ENCODE results near the gene PTCH1. TPM values are rescaled to one million over a fixed set of nuclear protein-coding genes. Genes with fewer than 3 reads are reported as not detected.

The PTCH1 gene
- total RNA-seq, 1 experiment from 2014 or later = 15.2 TPM

DNA sequence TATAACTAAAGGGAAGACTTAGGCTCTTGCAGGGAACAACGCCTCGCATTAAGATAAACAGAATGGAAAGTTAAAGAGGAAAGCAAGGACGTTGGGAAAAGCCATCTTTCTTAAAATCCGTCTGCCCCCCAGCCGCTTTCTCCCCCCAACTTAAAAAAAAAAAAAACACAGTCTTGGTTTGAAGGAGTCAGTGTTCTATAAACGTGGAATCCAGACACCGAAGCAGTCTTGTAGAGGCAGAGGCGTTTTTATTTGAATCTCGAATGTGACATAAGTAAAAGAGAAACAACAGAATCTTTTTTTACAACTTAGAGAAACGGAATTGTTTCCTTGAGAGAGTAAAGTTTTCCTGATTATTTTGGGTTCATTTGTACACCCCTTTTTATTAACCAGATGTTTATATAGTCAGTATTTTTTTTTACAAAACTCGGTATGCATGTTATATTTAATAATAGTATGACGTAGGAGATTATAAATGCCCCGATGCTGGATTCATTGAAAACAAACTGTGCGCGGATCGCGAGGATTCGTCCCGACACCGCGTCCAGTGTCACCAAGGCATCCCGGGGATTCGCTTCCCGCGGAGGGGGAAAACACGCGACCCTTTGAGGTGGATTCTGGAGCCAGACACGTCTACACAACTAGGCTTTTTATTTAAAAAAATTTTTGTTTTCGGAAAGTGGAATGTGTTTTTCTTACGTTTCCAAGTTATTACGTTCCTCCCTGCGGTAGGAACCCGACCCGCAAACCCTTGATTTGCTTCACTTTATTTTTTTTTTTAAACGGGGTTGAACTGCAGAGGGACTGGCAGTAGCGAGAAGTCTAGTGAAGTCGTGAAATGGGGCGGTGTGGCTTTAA, 6.7 kb downstream of the PTCH1 start:
- ATAC-seq = no peak
- 0 out of 2 replicates have a peak, but pooled peaks cover 6% of the 10 kb centered on the region for H3K79me2 ChIP-seq (ENCODE audit: insufficient read depth, low read length)
- intact Hi-C loops (cut with micrococcal nuclease) = loop anchor here (1.0 to 5.0 kb wide), 4 partner anchors 83 to 707 kb away; partner anchors contain the start of genes ERCC6L2 and FANCC
- no peak for DNase-seq (ENCODE audit: low read depth, low spot score)
- no peaks in the 10 kb centered on the region for H3K9me3 ChIP-seq (ENCODE audit: control insufficient read depth in 1 of 2, insufficient read depth in 1 of 2, low read depth in 1 of 2, low read length in 2 of 2)
- H4K20me1 ChIP-seq (ENCODE audit: insufficient read depth) = no peaks in the 10 kb centered on the region
- H2AFZ ChIP-seq (ENCODE audit: low read depth, low read length, poor library complexity, severe bottlenecking) = peak overlapping the region; percentile 47
- no peaks in the 10 kb centered on the region for H3K27me3 ChIP-seq (ENCODE audit: insufficient read depth, low read length)
- H3K4me1 ChIP-seq (ENCODE audit: control insufficient read depth in 1 of 2, insufficient read depth in 2 of 2, low read length in 2 of 2) = peaks cover 17 to 33% of the 10 kb centered on the region in 2 experiments
- no peaks in the 10 kb centered on the region for H3K36me3 ChIP-seq (ENCODE audit: control insufficient read depth in 1 of 2, insufficient read depth in 2 of 2, low read length in 2 of 2)
- peak overlapping the region; percentile 89 for H3K9ac ChIP-seq (ENCODE audit: low read length)
- H3K27ac ChIP-seq (ENCODE audit: low read depth, low read length) = peak overlapping the region; percentile 74
- ChIA-PET POLR2A (no interaction called here), CTCF (interaction anchor here (1.0 kb wide), 1 partner anchor 722 kb away, joined by 3 read pairs; no protein-coding TSS in a partner anchor), RAD21 (ENCODE audit: low non-redundant PET in 1 of 2, low total read pairs in 2 of 2, uncharacterized antibody in 2 of 2, unreplicated experiment in 2 of 2) (interaction anchor here in 1 of 2 experiments (0.7 kb wide), 1 partner anchor 61 kb away, joined by 4 read pairs; no protein-coding TSS in a partner anchor)
- no peaks in the 10 kb centered on the region for H3K9me2 ChIP-seq (ENCODE audit: insufficient read depth)
- peak overlapping the region; percentile 72 to 90 for H3K4me3 ChIP-seq (replicated peaks in 1 of 2; ENCODE audit: low read depth in 1 of 2, low read length in 2 of 2)
- peak overlapping the region; percentile 100 for H3K4me2 ChIP-seq (ENCODE audit: low read length)
- BruUV-seq (replicated peaks) = no TSS peak
- TF ChIP-seq POLR2AphosphoS5 (IDR thresholded peaks at IDR 0.05; ENCODE audit: low read depth, low read length) (no peak), SP1 (IDR thresholded peaks at IDR 0.05; ENCODE audit: low read depth) (no peak), CEBPB (IDR thresholded peaks at IDR 0.05; ENCODE audit: low read depth) (no peak), YY1 (IDR thresholded peaks at IDR 0.05; ENCODE audit: extremely low read depth, insufficient replicate concordance, low read depth, low read length) (no peak), SIN3A (IDR thresholded peaks at IDR 0.05; ENCODE audit: low read depth) (no peak), RAD21 (IDR thresholded peaks at IDR 0.05; ENCODE audit: low read depth) (no peak), JUND (IDR thresholded peaks at IDR 0.05) (no peak), ELF1 (IDR thresholded peaks at IDR 0.05; ENCODE audit: borderline replicate concordance, low read depth) (no peak), TCF7L2 (IDR thresholded peaks at IDR 0.05; ENCODE audit: borderline replicate concordance, extremely low read depth, insufficient read depth, insufficient read length) (no peak), SRF (IDR thresholded peaks at IDR 0.05; ENCODE audit: low read depth) (no peak), CBX3 (IDR thresholded peaks at IDR 0.05; ENCODE audit: low read depth) (no peak), ZFX (IDR thresholded peaks at IDR 0.05) (no peak), EGR1 (IDR thresholded peaks at IDR 0.05; ENCODE audit: low read depth) (no peak)
- TF ChIP-seq, protein P1, sequence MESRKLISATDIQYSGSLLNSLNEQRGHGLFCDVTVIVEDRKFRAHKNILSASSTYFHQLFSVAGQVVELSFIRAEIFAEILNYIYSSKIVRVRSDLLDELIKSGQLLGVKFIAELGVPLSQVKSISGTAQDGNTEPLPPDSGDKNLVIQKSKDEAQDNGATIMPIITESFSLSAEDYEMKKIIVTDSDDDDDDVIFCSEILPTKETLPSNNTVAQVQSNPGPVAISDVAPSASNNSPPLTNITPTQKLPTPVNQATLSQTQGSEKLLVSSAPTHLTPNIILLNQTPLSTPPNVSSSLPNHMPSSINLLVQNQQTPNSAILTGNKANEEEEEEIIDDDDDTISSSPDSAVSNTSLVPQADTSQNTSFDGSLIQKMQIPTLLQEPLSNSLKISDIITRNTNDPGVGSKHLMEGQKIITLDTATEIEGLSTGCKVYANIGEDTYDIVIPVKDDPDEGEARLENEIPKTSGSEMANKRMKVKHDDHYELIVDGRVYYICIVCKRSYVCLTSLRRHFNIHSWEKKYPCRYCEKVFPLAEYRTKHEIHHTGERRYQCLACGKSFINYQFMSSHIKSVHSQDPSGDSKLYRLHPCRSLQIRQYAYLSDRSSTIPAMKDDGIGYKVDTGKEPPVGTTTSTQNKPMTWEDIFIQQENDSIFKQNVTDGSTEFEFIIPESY (IDR thresholded peaks at IDR 0.05; ENCODE audit: extremely low read depth, insufficient replicate concordance, low read length) = no peak
- TF ChIP-seq, protein P2, sequence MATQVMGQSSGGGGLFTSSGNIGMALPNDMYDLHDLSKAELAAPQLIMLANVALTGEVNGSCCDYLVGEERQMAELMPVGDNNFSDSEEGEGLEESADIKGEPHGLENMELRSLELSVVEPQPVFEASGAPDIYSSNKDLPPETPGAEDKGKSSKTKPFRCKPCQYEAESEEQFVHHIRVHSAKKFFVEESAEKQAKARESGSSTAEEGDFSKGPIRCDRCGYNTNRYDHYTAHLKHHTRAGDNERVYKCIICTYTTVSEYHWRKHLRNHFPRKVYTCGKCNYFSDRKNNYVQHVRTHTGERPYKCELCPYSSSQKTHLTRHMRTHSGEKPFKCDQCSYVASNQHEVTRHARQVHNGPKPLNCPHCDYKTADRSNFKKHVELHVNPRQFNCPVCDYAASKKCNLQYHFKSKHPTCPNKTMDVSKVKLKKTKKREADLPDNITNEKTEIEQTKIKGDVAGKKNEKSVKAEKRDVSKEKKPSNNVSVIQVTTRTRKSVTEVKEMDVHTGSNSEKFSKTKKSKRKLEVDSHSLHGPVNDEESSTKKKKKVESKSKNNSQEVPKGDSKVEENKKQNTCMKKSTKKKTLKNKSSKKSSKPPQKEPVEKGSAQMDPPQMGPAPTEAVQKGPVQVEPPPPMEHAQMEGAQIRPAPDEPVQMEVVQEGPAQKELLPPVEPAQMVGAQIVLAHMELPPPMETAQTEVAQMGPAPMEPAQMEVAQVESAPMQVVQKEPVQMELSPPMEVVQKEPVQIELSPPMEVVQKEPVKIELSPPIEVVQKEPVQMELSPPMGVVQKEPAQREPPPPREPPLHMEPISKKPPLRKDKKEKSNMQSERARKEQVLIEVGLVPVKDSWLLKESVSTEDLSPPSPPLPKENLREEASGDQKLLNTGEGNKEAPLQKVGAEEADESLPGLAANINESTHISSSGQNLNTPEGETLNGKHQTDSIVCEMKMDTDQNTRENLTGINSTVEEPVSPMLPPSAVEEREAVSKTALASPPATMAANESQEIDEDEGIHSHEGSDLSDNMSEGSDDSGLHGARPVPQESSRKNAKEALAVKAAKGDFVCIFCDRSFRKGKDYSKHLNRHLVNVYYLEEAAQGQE (IDR thresholded peaks at IDR 0.05; ENCODE audit: low read depth) = no peak
- TF ChIP-seq, protein P3, sequence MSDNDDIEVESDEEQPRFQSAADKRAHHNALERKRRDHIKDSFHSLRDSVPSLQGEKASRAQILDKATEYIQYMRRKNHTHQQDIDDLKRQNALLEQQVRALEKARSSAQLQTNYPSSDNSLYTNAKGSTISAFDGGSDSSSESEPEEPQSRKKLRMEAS (IDR thresholded peaks at IDR 0.05) = no peak
- TF ChIP-seq, protein P4, sequence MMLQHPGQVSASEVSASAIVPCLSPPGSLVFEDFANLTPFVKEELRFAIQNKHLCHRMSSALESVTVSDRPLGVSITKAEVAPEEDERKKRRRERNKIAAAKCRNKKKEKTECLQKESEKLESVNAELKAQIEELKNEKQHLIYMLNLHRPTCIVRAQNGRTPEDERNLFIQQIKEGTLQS (IDR thresholded peaks at IDR 0.05) = no peak
- TF ChIP-seq, protein P5, sequence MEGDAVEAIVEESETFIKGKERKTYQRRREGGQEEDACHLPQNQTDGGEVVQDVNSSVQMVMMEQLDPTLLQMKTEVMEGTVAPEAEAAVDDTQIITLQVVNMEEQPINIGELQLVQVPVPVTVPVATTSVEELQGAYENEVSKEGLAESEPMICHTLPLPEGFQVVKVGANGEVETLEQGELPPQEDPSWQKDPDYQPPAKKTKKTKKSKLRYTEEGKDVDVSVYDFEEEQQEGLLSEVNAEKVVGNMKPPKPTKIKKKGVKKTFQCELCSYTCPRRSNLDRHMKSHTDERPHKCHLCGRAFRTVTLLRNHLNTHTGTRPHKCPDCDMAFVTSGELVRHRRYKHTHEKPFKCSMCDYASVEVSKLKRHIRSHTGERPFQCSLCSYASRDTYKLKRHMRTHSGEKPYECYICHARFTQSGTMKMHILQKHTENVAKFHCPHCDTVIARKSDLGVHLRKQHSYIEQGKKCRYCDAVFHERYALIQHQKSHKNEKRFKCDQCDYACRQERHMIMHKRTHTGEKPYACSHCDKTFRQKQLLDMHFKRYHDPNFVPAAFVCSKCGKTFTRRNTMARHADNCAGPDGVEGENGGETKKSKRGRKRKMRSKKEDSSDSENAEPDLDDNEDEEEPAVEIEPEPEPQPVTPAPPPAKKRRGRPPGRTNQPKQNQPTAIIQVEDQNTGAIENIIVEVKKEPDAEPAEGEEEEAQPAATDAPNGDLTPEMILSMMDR (IDR thresholded peaks at IDR 0.05 in 2 of 3, conservative IDR thresholded peaks at IDR 0.05 in 1 of 3; ENCODE audit: borderline replicate concordance in 1 of 3, insufficient read depth in 1 of 3, low read depth in 2 of 3, low read length in 2 of 3) = no peak

Measured in HCT116 (cell line).